ENCODE data around the gene PPM1M.

DNA sequence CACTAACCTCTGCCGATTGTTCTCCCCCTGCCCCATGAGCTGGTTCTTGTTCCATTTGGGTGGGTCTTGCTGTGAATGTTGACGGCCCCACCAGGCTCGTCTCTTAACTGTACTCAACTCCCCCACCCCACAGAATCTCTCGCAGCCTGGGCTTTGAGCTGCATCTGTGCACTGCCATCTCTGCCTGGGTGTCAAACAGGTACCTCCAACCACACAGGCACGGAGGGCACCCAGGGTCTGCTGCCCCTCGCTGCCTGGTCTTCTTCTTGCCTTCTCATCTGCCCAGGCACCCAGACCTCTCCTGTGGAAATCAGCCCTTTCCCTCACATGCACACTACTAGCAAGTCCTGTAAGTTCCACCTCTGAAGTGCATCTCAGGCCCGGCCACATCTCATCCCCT, 30.2 kb upstream of the PPM1M start:
- TF ChIP-seq, protein P1, sequence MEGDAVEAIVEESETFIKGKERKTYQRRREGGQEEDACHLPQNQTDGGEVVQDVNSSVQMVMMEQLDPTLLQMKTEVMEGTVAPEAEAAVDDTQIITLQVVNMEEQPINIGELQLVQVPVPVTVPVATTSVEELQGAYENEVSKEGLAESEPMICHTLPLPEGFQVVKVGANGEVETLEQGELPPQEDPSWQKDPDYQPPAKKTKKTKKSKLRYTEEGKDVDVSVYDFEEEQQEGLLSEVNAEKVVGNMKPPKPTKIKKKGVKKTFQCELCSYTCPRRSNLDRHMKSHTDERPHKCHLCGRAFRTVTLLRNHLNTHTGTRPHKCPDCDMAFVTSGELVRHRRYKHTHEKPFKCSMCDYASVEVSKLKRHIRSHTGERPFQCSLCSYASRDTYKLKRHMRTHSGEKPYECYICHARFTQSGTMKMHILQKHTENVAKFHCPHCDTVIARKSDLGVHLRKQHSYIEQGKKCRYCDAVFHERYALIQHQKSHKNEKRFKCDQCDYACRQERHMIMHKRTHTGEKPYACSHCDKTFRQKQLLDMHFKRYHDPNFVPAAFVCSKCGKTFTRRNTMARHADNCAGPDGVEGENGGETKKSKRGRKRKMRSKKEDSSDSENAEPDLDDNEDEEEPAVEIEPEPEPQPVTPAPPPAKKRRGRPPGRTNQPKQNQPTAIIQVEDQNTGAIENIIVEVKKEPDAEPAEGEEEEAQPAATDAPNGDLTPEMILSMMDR (conservative IDR thresholded peaks at IDR 0.05 in 1 of 2, IDR thresholded peaks at IDR 0.05 in 1 of 2; ENCODE audit: low read depth in 1 of 2, low read length in 2 of 2), result no peak
- TF ChIP-seq EZH2 (IDR thresholded peaks at IDR 0.05; ENCODE audit: low read length, missing control alignments), result no peak
